HG03565 (cell line): ENCODE measurements around the gene ZFR.
A peak's percentile ranks its signal among the peaks of the same experiment; 100 is the strongest.
"Not testable (repeated sequence)": the region's sequence is repeated elsewhere in the genome, so short reads cannot be mapped to it uniquely, and the experiment has no call there.

Source experiments
- ATAC-seq: cut with Tn5 transposase; IDR thresholded peaks from one replicate; pipeline ENCODE4 v1.9.1; 2021; ENCODE audit warnings: mild to moderate bottlenecking, moderate library complexity; ENCODE audit not compliant: unreplicated experiment

ZFR gene

DNA sequence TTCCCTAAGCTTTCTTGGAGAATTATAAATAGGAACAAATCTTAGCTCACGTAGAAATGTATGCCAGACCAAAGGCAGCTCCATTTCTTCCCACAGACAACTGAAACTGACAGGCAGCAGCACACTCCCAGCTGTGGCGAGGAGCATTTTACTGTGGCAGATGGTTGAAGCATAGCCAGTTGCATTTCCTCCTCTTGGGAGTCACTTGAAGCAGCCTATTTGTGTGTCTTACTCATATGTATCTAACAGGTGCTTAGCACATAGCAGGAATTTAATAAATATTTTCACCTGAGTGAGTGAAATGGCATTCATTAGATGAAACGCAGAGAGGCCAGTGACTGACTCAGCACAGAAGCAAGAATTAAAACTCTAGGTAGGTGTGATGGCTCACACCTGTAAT, 119.5 kb downstream of the ZFR start:
- ATAC-seq, result no peak

DNA sequence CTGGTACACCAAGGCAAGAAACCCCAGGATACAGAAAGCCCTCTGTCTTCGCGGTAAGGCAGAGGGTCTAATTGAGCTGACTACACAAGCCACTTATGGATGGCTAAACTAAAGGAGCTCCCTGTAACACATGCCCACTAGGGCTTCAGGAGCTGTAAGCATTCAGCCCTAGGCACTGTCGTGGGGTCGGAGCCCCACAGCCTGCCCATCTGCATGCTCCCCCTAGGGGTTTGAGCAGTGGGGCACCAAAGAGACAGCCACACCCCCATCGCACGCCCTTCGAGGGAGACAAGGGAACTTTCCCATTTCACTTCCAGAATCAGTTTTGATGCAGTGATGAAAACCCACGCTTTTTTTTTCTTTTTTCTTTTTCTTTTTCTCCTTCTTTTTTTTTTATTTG, 120.8 kb downstream of the ZFR start:
- ATAC-seq, result no peak

DNA sequence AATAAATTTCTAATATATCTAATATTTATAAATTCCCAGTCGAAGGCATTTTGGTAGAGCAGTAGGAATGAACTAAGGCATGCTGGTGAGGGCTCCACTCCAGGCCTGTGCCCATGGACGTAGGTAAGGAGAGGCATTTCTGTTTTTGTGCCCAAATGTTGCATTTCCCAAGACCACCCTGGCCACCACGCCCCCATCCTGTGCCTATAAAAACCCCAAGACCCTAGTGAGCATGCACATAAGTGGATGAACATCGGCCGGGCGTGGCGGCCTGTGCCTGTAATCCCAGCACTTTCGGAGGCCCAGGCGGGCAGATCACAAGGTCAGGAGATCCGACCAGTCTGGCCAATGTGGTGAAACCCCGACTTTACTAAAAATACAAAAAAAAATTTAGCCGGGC, 121.7 kb downstream of the ZFR start:
- ATAC-seq, result no peak

DNA sequence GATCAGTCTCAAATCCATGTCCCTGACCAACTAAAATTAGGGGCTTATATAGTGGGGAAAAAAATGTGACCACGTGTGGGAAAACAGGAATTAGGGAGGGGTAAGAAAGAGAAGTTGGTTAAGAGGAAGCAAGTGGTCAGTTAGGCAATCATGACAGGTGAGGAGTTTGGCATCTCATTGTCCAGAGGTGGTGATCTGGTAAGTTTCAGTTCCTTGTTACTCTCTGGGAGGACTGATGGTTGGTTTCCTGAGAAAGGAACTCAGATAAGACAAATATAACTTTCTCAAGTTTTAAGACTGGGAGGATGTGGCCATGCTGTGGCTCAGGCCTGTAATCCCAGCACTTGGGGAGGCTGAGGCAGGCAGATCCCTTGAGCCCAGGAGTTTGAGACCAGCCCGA, 122.8 kb downstream of the ZFR start:
- ATAC-seq, result not testable (repeated sequence)

DNA sequence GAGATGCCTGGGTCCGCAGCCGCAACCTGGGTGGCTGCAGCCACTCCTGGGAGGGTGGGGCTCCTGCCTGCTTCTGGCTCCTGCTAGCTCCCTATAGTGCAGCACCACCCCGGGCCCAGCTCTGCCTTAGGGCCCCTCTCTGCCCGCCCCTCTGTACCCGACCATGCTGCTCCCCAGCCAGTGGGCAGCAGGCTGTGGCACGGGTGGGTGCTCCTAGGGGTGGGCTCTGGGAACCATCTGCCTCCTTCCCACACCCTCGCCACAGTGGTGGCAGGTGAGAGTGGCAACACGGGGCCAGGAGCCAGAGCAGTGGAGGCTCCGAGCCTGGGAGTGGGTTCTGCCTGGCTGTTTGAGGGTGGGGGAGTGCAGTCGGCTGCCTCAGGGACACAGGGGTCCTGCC, 124.0 kb downstream of the ZFR start:
- no peak for ATAC-seq

DNA sequence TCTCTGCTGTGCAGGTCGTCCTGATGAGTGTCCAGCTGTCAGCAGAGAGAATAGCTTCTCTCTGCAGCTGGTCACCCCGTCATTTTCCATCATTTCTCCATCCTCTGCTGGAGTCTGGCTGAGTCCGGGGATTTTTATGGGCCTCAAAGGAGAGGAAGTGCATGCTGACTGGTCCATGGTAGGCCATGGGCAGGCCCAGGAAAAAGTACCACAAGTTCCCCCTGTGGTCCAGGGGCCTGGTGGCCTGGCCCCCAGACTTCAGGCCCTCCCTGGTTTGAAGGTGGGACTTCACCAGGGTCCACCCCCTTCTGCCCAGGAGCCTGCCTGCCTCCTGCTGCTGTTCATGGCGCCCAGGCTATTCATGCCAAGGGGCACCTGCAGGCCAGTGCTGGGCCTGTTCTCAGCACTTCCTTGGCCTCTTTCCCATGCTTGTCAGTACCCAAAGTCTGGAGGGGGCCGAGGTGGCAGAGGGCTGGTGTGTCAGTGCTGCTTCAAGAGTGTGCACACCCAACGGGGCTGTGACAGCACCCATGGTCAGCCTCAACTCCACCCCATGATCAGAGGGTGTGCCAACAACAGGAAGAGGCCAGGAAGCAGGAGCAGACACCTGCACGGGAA, 124.5 kb downstream of the ZFR start:
- no peak for ATAC-seq

DNA sequence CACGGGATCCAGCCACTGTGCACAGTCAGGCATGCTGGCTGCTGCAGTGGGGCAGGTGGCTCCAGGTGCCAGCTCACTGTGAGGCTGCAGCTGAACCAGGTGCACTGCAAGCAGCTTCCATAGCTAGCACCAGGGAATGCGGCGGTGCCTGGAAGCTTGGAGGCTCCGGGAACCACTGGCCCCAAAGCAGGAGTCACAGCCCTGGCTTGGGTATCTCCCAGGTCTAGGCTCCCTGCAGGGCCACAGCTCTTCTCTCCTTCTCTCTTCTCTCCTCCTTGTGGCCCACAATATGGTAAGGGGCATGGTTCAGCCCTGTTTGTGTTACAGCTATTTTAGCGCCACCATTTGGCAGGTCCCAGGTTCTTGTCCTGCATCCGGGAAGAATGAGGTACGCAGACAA, 125.1 kb downstream of the ZFR start:
- ATAC-seq, result no peak

DNA sequence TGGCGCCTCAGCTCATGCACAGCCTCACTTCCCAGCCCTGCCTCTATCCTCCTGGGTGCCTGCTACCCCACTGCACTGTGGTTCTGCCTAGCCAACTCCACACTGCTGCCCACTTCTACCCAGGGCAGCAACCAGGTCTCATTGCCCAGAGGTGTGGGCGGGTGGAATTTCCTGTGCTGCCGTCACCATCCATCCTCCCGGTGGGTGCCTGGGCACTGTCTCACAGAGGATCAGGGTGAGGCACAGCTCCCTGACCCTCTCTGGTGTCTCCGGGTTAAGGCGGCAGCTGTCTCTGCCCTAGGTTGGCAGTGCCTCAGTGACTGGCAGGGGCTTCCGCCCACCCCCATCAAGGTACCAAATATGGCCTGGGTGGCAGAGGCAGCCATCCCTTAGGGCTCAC, 127.5 kb downstream of the ZFR start:
- ATAC-seq, result no peak

DNA sequence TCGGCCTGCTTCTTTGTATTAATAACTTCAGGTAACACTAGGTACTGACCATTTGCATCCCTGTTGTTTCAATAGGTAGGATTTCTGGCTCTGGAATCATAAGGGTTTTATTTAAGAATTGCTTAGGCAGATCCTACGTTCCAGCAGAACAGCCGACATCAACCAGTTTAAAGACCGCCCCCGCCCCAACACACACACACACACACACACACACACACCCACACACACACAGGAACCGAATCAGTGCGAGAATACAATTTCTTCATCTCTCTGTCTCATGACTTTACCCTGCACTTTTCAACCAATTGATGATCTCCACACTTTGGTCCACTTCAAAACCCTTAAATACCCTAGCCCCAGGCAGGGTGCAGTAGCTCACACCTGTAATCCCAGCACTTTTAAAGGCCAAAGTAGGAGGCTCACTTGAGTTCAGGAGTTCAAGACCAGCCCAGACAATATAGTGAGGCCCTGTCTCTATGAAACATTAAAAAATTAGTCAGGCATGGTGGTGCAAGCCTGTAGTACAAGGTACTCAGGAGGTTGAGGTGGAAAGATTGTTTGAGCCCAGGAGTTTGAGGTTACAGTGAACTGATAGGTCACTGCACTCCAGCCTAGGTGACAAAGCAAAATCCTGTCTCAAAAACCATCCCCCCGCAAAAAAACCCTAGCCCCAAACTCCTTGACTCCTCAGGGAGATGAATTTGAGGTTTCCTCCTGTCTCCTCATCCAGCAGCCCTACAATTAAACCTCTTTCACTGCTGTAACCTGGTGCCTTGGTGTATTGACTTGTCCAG, 129.1 kb downstream of the ZFR start:
- ATAC-seq, result no peak

DNA sequence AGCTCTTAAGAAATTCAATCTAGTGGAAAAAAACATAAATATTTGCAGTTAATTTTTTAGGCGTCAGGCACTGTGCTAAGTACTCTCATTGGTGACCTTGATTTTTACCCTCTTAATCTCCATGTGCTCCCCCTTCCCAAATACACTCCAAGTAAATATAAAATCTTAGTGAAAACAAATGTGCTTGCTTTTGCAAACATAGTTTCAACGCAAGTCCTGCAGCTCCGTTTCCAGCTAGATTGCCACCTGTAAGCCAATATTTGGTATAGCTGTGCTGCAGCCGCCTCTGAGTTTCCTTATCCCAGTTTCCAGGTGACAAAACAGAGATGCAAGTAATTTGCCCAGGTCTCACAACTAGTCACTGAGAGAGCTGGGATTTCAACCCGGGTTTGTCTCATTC, 129.9 kb downstream of the ZFR start:
- ATAC-seq, result no peak

DNA sequence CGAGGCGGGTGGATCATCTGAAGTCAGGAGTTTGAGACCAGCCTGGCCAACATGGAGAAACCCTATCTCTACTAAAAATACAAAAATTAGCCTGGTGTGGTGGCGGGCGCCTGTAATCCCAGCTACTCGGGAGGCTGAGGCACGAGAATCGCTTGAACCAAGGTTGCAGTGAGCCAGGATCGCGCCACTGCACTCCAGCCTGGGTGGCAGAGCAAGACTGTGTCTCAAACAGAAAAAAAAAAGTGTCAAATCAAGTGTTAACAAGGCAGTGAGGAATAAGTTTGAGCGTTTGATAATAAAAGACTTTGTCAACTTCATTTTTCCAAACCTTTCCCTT, 130.4 kb downstream of the ZFR start:
- ATAC-seq, result not testable (repeated sequence)

DNA sequence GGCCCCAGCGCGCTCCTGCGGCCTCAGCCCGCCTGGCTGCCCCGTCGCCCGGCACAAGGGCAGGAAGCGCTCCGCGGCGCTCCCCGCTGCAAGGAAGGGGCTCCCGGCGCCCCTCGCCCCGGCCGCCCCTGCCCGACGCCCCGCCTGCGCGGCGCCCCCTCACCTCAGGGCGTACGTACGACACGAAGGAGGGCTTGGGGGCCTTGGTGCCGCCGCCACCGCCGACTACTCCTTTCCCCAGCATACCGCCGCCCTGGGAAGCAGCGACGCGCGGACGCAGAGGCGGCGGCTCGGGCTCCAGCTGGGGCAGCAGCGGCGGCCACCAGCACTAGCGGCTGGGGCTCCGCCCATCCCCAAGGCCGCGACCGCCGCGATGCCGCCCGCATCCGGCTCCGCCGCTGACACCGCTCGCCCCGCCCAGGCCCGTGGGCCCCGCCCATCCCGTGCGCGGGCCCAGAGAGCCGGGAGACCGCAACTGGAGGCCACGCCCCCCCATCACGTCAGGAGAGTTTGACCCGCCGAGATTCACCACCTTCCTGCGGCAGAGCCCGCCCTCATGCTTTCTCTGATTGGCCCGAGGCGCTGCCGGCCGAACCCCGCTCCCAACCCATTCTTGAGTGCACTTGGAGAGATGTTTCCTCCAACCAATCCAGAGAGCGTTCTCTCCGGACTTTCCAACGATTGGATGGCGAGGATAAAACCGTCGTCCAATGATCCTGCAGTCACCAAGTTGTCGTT, 131.8 kb downstream of the ZFR start, which contains the start of gene MTMR12:
Gene MTMR12, minus strand, starts transcription at position 345 of the 738 bp plus-strand sequence. Its CDS starts 101 bp downstream, at position 244.
- ATAC-seq, result peak; percentile 92

DNA sequence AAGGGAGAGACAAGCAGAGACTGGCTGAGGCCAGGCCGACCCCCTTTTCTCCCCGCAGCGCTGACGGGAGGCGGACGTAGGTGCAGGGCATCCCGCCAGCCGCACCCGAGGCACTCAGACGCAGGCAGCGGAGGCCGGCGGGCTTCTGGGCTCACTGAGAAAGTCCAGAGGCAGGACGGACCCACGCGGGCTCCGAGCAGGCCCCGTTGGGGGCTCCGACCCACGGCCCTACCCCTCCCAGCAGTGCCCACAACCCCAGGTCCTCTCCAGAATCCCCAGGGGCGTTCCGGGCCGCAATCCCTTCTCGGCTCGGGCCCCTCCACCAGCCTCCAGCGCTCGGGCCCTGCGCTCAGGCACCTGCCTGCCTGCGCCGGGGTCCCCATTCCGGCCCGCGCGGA, 132.3 kb downstream of the ZFR start:
- ATAC-seq, result peak; percentile 4

DNA sequence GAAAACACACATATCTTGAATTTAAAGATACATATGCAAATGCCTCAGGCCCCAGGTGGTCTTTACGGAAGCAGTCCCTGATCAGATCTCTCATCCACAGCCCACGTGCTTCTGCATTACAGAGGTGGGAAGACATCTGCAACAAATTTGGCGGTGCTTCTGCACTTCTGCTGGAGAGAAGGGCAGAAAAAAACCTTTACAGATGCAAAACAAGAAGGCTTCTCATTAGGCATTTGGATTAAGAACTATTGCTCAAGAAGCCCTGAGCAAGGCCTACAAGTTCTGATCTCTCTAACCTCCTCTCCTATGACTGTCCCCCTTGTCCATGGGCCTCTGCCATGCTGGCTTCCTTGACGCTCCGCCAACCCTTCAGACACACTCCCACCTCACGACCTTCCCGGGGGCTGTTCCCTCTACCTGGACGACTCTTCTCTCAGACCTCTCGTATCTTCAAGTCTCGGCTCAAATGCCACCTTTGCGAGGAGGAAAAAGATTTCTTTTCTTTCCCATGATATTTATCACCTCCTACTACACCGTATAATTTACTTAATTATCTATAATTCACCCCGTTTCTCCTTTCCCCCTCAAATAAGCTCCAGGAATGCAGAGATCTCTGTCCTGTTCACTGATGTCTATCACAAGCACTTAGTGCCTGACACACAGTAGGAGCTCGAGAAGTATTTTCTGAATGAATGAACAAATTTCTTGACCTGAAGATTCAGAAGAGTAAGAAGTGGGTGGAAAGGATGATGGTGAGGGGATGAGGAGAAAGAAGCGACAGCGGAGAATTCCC, 132.9 kb downstream of the ZFR start:
- no peak for ATAC-seq

DNA sequence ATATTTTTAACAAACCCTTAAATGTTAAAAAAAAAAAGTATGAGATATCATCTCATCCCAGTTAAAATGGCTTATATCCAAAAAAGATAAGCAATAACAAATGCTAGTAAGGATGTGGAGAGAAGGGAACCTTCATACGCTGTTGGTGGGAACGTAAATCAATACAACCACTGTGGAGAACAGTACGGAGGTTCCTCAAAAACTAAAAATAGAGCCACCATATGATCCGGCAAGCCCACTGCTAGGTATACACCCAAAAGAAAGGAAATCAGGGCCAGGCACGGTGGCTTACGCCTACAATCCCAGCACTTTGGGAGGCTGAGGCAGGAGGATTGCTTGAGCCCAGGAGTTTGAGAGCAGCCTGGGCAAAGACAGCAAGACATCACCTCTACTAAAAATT, 134.8 kb downstream of the ZFR start:
- no peak for ATAC-seq

DNA sequence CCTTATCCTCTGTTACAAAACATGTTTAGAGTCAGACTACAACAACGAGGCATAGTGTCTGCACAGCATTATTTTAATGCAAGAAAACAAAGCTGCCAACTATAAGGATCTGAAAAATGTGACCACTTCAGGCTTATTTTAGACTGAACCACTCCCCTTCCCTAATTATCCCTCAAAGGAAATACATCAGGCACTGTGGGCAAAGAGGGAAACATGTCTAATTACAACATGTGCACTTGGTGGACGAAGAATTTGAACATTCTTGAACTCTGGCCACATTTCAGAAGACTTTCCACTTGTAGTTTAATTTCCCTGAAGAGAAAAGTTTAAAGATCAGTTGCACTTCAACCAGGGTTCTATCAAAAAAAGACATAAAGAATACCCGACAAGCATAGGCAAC, 135.6 kb downstream of the ZFR start:
- no peak for ATAC-seq

DNA sequence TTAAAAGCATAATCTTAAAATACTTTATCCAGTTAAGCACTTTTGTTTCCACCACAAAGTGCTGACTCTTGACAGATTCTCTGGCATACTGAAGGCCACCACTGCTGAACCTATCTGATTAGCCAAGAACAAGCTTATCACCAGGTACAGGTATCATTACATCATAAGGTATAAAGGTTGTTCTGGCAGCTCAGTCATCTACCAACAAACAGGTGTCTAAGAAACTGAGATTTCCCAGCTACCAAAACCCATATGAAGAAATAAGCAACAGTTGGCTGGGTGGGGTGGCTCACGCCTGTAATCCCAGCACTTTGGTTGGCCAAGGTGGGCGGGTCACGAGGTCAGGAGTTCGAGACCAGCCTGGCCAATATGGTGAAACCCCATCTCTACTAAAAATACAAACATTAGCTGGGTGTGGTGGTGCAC, 136.8 kb downstream of the ZFR start:
- no peak for ATAC-seq

DNA sequence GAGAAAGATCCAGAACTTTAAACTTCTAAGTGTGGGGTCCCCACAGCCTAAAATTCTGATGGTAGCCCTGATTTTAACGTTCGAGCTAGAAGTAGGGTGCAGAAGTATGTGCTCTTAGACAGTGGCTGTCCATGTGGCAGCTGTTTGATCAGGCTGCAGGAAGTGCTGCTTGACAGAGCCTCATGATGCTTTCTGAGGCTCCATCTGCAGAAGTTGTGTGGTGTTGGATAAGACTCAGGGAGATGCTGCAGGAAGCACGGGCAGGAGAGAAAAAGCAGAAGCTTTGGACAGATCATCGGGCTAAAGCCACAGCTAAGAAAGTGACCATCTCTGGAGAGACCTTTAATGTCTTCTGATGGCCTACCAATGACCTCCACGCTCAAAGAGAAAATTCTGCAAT, 139.9 kb downstream of the ZFR start:
- no peak for ATAC-seq
